OCI-LY3 (cell line): Measurements from ENCODE around the gene ZP2.

ENCODE experiments used
- H2AFZ ChIP-seq: fragments of 200-600, 300-600 bp; shearing (Covaris generic); 2 replicates; pipeline ENCODE4 v1.6.0; 2014; ENCODE audit warnings: antibody characterized with exemption, low read depth, low read length
- H3K27ac ChIP-seq: fragments of 200-600, 300-600 bp; sonication (generic); 2 replicates; pipeline ENCODE4 v1.5.1; 2014; ENCODE audit warnings: mild to moderate bottlenecking, low read length, moderate library complexity, mixed read lengths
- H3K27me3 ChIP-seq: fragments of 200-600, 300-600 bp; sonication (generic); 2 replicates; pipeline ENCODE4 v1.6.1; 2014; ENCODE audit warnings: low read depth, low read length, mixed read lengths
- H3K36me3 ChIP-seq: fragments of 200-600, 300-600 bp; sonication (generic); replicated peaks from 2 replicates; pipeline ENCODE3; 2014; ENCODE audit warnings: low read depth, low read length, mixed read lengths
- H3K4me1 ChIP-seq: fragments of 300-600, 200-600 bp; sonication (generic); 2 replicates; pipeline ENCODE4 v1.6.1; 2014; ENCODE audit warnings: low read length, mixed read lengths
- H3K4me2 ChIP-seq: fragments of 200-600, 300-600 bp; sonication (generic); 2 replicates; pipeline ENCODE4 v1.6.1; 2014; ENCODE audit warnings: low read length, mixed read lengths
- H3K4me3 ChIP-seq: fragments of 300-600, 200-600 bp; sonication (generic); 2 replicates; pipeline ENCODE4 v1.5.1; 2014; ENCODE audit warnings: antibody characterized with exemption, mild to moderate bottlenecking, low read length, moderate library complexity
- H3K79me2 ChIP-seq: fragments of 300-600, 200-600 bp; shearing (Covaris generic); 2 replicates; pipeline ENCODE4 v1.6.1; 2014; ENCODE audit warnings: mild to moderate bottlenecking, low read length, mixed read lengths
- H3K9ac ChIP-seq: fragments of 300-600, 200-600 bp; shearing (Covaris generic); 2 replicates; pipeline ENCODE4 v1.6.0; 2014; ENCODE audit warnings: mild to moderate bottlenecking, low read length, moderate library complexity
- H3K9me3 ChIP-seq: fragments of 200-600, 300-600 bp; shearing (Covaris generic); 2 replicates; pipeline ENCODE4 v1.6.1; 2014; ENCODE audit warnings: low read length, mixed read lengths; ENCODE audit not compliant: insufficient read depth
- H4K20me1 ChIP-seq: fragments of 200-600, 300-600 bp; sonication (generic); 2 replicates; pipeline ENCODE4 v1.6.1; 2016; ENCODE audit warnings: low read length, mixed read lengths; ENCODE audit not compliant: insufficient read depth
- EZH2phosphoT487 ChIP-seq: fragments of 200-600 bp; shearing (Covaris generic); IDR thresholded peaks from 2 replicates; pipeline ENCODE4 v1.6.1; 2018; ENCODE audit warnings: antibody characterized with exemption, mixed run types, low read depth
- TF ChIP-seq, protein P1 (sequence below): fragments of 200-600, 300-600 bp; sonication (generic); IDR thresholded peaks from 2 replicates; pipeline ENCODE4 v1.5.1; 2014; ENCODE audit warnings: antibody characterized with exemption, low read length, low read depth

The ZP2 gene

DNA sequence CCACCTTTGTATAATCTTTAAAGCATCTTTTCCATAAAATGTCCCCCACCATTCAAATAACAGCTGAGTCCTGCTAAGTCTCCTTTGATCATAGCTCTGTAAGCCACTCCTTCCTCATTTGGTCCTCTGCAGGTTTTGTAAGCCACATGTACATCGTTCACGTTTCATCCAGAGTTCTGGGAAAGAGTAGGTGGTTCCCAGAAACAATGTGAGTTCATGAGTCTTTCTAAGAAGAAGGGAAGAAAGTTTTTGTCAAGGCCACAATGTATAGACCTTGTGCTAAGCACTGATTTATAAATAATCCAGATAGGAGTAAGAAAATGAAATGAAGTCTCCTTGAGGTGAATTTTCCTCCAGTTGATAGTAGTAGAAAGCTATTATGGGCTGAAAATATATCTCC is 13.4 kb upstream of the ZP2 start:
- no peak overlapping the region for H3K27ac ChIP-seq
- no peak overlapping the region for H3K9ac ChIP-seq
- no peak overlapping the region for H2AFZ ChIP-seq
- TF ChIP-seq EZH2phosphoT487, result no peak
- TF ChIP-seq, protein P1, sequence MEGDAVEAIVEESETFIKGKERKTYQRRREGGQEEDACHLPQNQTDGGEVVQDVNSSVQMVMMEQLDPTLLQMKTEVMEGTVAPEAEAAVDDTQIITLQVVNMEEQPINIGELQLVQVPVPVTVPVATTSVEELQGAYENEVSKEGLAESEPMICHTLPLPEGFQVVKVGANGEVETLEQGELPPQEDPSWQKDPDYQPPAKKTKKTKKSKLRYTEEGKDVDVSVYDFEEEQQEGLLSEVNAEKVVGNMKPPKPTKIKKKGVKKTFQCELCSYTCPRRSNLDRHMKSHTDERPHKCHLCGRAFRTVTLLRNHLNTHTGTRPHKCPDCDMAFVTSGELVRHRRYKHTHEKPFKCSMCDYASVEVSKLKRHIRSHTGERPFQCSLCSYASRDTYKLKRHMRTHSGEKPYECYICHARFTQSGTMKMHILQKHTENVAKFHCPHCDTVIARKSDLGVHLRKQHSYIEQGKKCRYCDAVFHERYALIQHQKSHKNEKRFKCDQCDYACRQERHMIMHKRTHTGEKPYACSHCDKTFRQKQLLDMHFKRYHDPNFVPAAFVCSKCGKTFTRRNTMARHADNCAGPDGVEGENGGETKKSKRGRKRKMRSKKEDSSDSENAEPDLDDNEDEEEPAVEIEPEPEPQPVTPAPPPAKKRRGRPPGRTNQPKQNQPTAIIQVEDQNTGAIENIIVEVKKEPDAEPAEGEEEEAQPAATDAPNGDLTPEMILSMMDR, result no peak
- no peaks in the 10 kb centered on the region for H3K9me3 ChIP-seq
- no peak overlapping the region for H3K4me3 ChIP-seq
- H3K4me1 ChIP-seq, result no peaks in the 10 kb centered on the region
- H4K20me1 ChIP-seq, result no peaks in the 10 kb centered on the region
- H3K4me2 ChIP-seq, result no peak overlapping the region
- no peaks in the 10 kb centered on the region for H3K36me3 ChIP-seq
- peaks cover 47% of the 10 kb centered on the region for H3K27me3 ChIP-seq
- H3K79me2 ChIP-seq, result no peaks in the 10 kb centered on the region

DNA sequence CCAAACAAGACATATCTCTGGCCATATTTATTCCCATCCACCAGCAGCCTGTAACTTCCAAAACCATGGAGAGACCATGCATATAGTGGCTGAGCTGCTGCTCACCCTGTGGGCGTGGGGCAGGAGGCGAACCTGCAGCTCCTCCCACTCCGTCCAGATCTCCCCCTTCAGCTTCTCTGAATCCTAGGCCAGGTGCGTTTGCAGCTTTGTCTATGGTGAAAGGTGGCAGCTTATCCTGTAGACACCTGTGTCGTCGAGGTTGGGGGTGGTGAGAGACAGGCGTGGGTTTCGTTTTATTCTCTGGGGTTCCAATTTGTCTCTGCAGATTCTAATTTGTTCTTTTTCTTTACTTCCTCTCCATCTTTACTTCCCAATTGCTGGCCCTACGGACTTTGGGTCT is 12.4 kb upstream of the ZP2 start:
- Histone ChIP-seq H3K9me3 (no peaks in the 10 kb centered on the region), H3K9ac (no peak overlapping the region), H3K4me1 (no peaks in the 10 kb centered on the region), H3K27me3 (peaks cover 37% of the 10 kb centered on the region), H4K20me1 (no peaks in the 10 kb centered on the region), H3K27ac (no peak overlapping the region), H2AFZ (0 out of 2 replicates have a peak overlapping the region, but pooled peaks have one; percentile 45), H3K79me2 (no peaks in the 10 kb centered on the region), H3K36me3 (no peaks in the 10 kb centered on the region), H3K4me2 (peak overlapping the region; percentile 24; the same call in 1 of the 2 replicates), H3K4me3 (no peak overlapping the region)
- no peak for TF ChIP-seq EZH2phosphoT487
- TF ChIP-seq, protein P1, result no peak

DNA sequence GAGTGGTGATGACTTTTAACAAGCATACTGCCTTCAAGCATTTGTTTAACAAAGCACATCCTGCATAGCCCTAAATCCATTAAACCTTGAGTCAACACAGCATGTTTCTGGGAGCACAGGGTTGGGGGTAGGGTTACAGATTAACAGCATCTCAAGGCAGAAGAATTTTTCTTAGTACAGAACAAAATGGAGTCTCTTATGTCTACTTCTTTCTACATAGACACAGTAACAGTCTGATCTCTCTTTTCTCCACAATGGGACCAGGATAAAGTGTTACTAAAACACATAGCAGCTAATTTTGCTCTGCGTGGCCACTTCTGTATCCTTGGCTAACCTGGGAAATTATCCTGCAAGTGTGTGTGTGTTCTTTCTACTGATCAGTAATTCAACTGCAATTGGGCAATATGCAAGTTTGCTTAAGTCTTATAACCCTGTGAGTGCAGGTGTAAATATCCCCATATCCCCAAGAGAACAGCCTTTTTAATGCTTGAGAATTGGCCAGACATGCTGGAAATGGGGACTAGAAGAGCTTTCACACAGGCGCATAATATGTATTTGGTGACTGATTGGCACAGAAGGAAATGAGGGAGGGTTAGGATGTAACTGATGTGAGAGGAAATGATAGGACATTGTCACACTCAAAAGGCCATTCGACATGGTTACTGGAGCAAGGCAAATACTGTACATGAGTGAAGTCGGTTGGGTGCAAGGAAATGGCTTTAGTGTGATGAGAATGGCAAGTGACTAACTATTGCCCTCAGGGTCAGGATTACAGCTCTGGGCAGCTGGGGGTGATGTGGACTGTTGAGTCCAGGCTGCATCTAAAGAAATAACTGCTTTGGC is 11.3 kb upstream of the ZP2 start:
- H3K27me3 ChIP-seq, result peaks cover 26% of the 10 kb centered on the region
- no peaks in the 10 kb centered on the region for H3K36me3 ChIP-seq
- H3K27ac ChIP-seq, result no peak overlapping the region
- H3K9me3 ChIP-seq, result no peaks in the 10 kb centered on the region
- no peak overlapping the region for H3K4me2 ChIP-seq
- H4K20me1 ChIP-seq, result no peaks in the 10 kb centered on the region
- H3K9ac ChIP-seq, result no peak overlapping the region
- H3K4me1 ChIP-seq, result no peaks in the 10 kb centered on the region
- TF ChIP-seq EZH2phosphoT487, result no peak
- TF ChIP-seq, protein P1, result no peak
- H3K4me3 ChIP-seq, result no peak overlapping the region
- H2AFZ ChIP-seq, result no peak overlapping the region
- no peaks in the 10 kb centered on the region for H3K79me2 ChIP-seq

DNA sequence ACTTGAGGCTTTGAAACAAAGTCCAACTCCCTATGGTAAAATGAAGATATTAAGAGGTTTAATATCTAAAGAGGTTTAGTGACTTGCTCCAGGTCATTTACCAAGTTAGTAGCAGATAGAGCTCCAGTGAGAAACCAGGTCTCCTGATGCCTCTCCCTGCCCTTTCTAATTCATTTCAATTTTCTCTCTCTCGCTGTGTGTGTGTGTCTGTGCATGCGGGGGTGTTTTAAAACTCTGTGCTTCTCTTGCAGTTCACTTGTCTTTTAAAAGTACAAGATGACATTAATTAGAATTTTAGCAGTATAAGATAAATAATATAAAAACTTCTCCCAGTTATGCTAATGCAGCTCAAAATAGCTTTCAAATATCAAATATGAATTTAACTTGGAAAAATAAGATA is 8.2 kb upstream of the ZP2 start:
- no peak overlapping the region for H3K9ac ChIP-seq
- H2AFZ ChIP-seq, result no peak overlapping the region
- H3K27ac ChIP-seq, result no peak overlapping the region
- H3K36me3 ChIP-seq, result no peaks in the 10 kb centered on the region
- H3K4me2 ChIP-seq, result no peak overlapping the region
- no peak overlapping the region for H3K4me3 ChIP-seq
- H4K20me1 ChIP-seq, result no peaks in the 10 kb centered on the region
- H3K4me1 ChIP-seq, result no peaks in the 10 kb centered on the region
- H3K79me2 ChIP-seq, result no peaks in the 10 kb centered on the region
- peaks cover 6% of the 10 kb centered on the region; the same call in 1 of the 2 replicates for H3K27me3 ChIP-seq
- TF ChIP-seq, protein P1, result no peak
- TF ChIP-seq EZH2phosphoT487, result no peak
- H3K9me3 ChIP-seq, result no peaks in the 10 kb centered on the region
